ENCODE results near the gene CCDC12. TPM values are rescaled to one million over a fixed set of nuclear protein-coding genes. Genes with fewer than 3 reads are reported as not detected.

The CCDC12 gene
- total and polyA plus RNA-seq, 2 of the 13 experiments (the other 11 are each of a cell fraction or from before 2014, with no cell fraction given): 30.1 to 49.5 TPM

GRCh38 chr3:46948830-46949671, 27.5 kb downstream of the CCDC12 start (continued):
- TF ChIP-seq PAXIP1 (CRISPR knock-in tag; conservative IDR thresholded peaks at IDR 0.05): peak; percentile 65
- peak; percentile 86; the same call in 1 of the 2 replicates for TF ChIP-seq ETV5 (CRISPR knock-in tag; IDR thresholded peaks at IDR 0.05; ENCODE audit: borderline replicate concordance)
- TF ChIP-seq HOXA3 (CRISPR knock-in tag; IDR thresholded peaks at IDR 0.05): peak; percentile 20; the same call in 1 of the 2 replicates
- no peak for TF ChIP-seq SOX6 (IDR thresholded peaks at IDR 0.05)
- TF ChIP-seq SOX6 (CRISPR knock-in tag; IDR thresholded peaks at IDR 0.05): 0 out of 2 replicates have a peak, but pooled peaks have one; percentile 10
- TF ChIP-seq KDM2A (CRISPR knock-in tag; IDR thresholded peaks at IDR 0.05; ENCODE audit: borderline replicate concordance, low read depth): peak; percentile 37; the same call in 1 of the 2 replicates
- TF ChIP-seq GATAD2A (CRISPR knock-in tag; IDR thresholded peaks at IDR 0.05): peak; percentile 49; the same call in 1 of the 2 replicates
- 0 out of 2 replicates have a peak, but pooled peaks have one; percentile 19 for TF ChIP-seq MIER2 (CRISPR knock-in tag; IDR thresholded peaks at IDR 0.05)
- peak; percentile 81 for TF ChIP-seq HNF4A (CRISPR knock-in tag; IDR thresholded peaks at IDR 0.05)
- TF ChIP-seq GFI1 (CRISPR knock-in tag; IDR thresholded peaks at IDR 0.05; ENCODE audit: borderline replicate concordance): 0 out of 2 replicates have a peak, but pooled peaks have one; percentile 39
- no peak for TF ChIP-seq POLR2AphosphoS5 (IDR thresholded peaks at IDR 0.05; ENCODE audit: low read depth, low read length)
- peak; percentile 87 for TF ChIP-seq ESRRA (CRISPR knock-in tag; IDR thresholded peaks at IDR 0.05; ENCODE audit: low read depth)
- TF ChIP-seq ZBTB7B (CRISPR knock-in tag; IDR thresholded peaks at IDR 0.05): peak; percentile 82
- no peak for TF ChIP-seq ZNF326 (CRISPR knock-in tag; IDR thresholded peaks at IDR 0.05; ENCODE audit: borderline replicate concordance)
- peak; percentile 29; the same call in 1 of the 2 replicates for TF ChIP-seq ZFP91 (CRISPR knock-in tag; IDR thresholded peaks at IDR 0.05; ENCODE audit: borderline replicate concordance)
- 0 out of 2 replicates have a peak, but pooled peaks have one; percentile 30 for TF ChIP-seq ZNF792 (CRISPR knock-in tag; IDR thresholded peaks at IDR 0.05)
- TF ChIP-seq ZNF205 (CRISPR knock-in tag; IDR thresholded peaks at IDR 0.05): 0 out of 2 replicates have a peak, but pooled peaks have one; percentile 17
- TF ChIP-seq HIC2 (CRISPR knock-in tag; IDR thresholded peaks at IDR 0.05; ENCODE audit: low read depth): 0 out of 2 replicates have a peak, but pooled peaks have one; percentile 61
- peak; percentile 86 for TF ChIP-seq RXRB (CRISPR knock-in tag; IDR thresholded peaks at IDR 0.05; ENCODE audit: borderline replicate concordance)
- peak; percentile 31; the same call in 1 of the 2 replicates for TF ChIP-seq NFIC (IDR thresholded peaks at IDR 0.05; ENCODE audit: low read length)
- peak; percentile 99 for TF ChIP-seq RARA (CRISPR knock-in tag; IDR thresholded peaks at IDR 0.05)
